Motor neuron (in vitro differentiated cells): ENCODE measurements around the gene JMJD4. TPM values are rescaled to one million over a fixed set of nuclear protein-coding genes. Genes with fewer than 3 reads are reported as not detected.

Experiments used
- ATAC-seq, 8 experiments: fragments of 200-7000 bp; cut with Tn5 transposase; replicated peaks in 6 of 8; 2 replicates each; pipeline ENCODE4 v1.8.0; 2021; ENCODE audit warnings: mild to moderate bottlenecking in 8 of 8, moderate library complexity in 8 of 8
- H3K27ac ChIP-seq, 2 donors: fragments of 250-450 bp; sonication (Bioruptor Pico); 2 replicates each; pipeline ENCODE4 v1.9.0; 2021; ENCODE audit warnings: antibody characterized with exemption in 2 of 2, mild to moderate bottlenecking in 2 of 2, moderate library complexity in 1 of 2
- H3K4me1 ChIP-seq, 2 donors: fragments of 250-450 bp; sonication (Bioruptor Pico); replicated peaks in 1 of 2; 2 replicates each; pipeline ENCODE4 v1.6.1; 2021; ENCODE audit warnings: antibody characterized with exemption in 2 of 2, mild to moderate bottlenecking in 2 of 2, moderate library complexity in 1 of 2
- H3K4me3 ChIP-seq, 5 donors: fragments of 250-450 bp; sonication (Bioruptor Pico); 2 replicates each; pipeline ENCODE4 v1.9.0; 2021; ENCODE audit warnings: antibody characterized with exemption in 5 of 5, mild to moderate bottlenecking in 5 of 5, moderate library complexity in 4 of 5
- WGBS, 10 experiments: fragments of 450-650 bp; shearing (Covaris generic); methylation state at CpG; one replicate each; pipeline ENCODE4 v1.0.0; 2022; 5-methylcytosine and 5-hydroxymethylcytosine counted together
- in situ Hi-C, 9 experiments: fragments of 400-800 bp; cut with MboI; loops; one replicate each; pipeline ENCODE4 v1.15.0; 2021; ENCODE audit warnings: low sequenced_read_pairs in 9 of 9, low pct_unique_long_range_greater_than_20kb in 2 of 9; ENCODE audit not compliant: unreplicated experiment in 9 of 9
- total RNA-seq, 8 experiments: library from RNA; unstranded; fragments of 300-600 nt; gene quantifications; 2 replicates each; pipeline versions ENCODE4 v1.2.3 to v1.2.4, GENCODE V29; 2022

The JMJD4 gene
- total RNA-seq, 8 experiments from 2014 or later: 16.8 to 27.5 (median 21.1) TPM

- 83 to 100% (median 90%) methylated on average over 1 to 18 of the region's 19 CpGs; no CpG with 5 or more reads in 2 of the 10 experiments for WGBS, 10 experiments
- Histone ChIP-seq H3K27ac (no peak overlapping the region), H3K4me1 (peaks cover 3 to 4% of the 10 kb centered on the region in 2 donors), H3K4me3 (no peak overlapping the region)
- no peak for ATAC-seq
- in situ Hi-C loops: loop anchor here in 4 of 9 experiments (10.0 to 25.0 kb wide), 3 partner anchors 171 to 188 kb away; partner anchors contain the start of gene WNT9A (in 3 of the 4)
Measured at GRCh38 chr1:227766653-227767277, 31.7 kb upstream of the JMJD4 start.

- Histone ChIP-seq H3K4me1 (peaks cover 3 to 4% of the 10 kb centered on the region in 2 donors), H3K27ac (no peak overlapping the region), H3K4me3 (no peak overlapping the region)
- no peak for ATAC-seq
- in situ Hi-C loops: loop anchor here in 4 of 9 experiments (10.0 to 25.0 kb wide), 3 partner anchors 171 to 189 kb away; partner anchors contain the start of gene WNT9A (in 3 of the 4)
- WGBS, 10 experiments: 76 to 89% (median 84%) methylated on average over 2 to 14 of the region's 17 CpGs; no CpG with 5 or more reads in 5 of the 10 experiments
Measured at GRCh38 chr1:227766015-227766634, 31.0 kb upstream of the JMJD4 start.

GRCh38 chr1:227765261-227766014, 30.3 kb upstream of the JMJD4 start:
- no peak for ATAC-seq
- WGBS, 10 experiments: 90 to 100% (median 100%) methylated on average over 1 to 2 of the region's 8 CpGs; no CpG with 5 or more reads in 4 of the 10 experiments
- Histone ChIP-seq H3K4me3 (no peak overlapping the region), H3K27ac (no peak overlapping the region), H3K4me1 (peaks cover 3 to 4% of the 10 kb centered on the region in 2 donors)
- in situ Hi-C loops: loop anchor here in 4 of 9 experiments (10.0 to 25.0 kb wide), 3 partner anchors 172 to 189 kb away; partner anchors contain the start of gene WNT9A (in 3 of the 4)

GRCh38 chr1:227764019-227764391, 28.9 kb upstream of the JMJD4 start:
- ATAC-seq: peak in 3 of 8 experiments; percentile 67 to 86 (median 70)
- 39 to 96% (median 74%) methylated on average over 1 to 7 of the region's 7 CpGs; no CpG with 5 or more reads in 4 of the 10 experiments for WGBS, 10 experiments
- Histone ChIP-seq H3K27ac (no peak overlapping the region), H3K4me3 (no peak overlapping the region), H3K4me1 (peaks cover 3 to 4% of the 10 kb centered on the region in 2 donors)
- in situ Hi-C loops: loop anchor here in 4 of 9 experiments (10.0 to 25.0 kb wide), 3 partner anchors 173 to 191 kb away; partner anchors contain the start of gene WNT9A (in 3 of the 4)

- no peak overlapping the region for H3K27ac ChIP-seq
- WGBS, 10 experiments: 60 to 100% (median 90%) methylated on average over 1 to 10 of the region's 16 CpGs; no CpG with 5 or more reads in 4 of the 10 experiments
- in situ Hi-C loops: loop anchor here in 4 of 9 experiments (10.0 to 25.0 kb wide), 3 partner anchors 174 to 191 kb away; partner anchors contain the start of gene WNT9A (in 3 of the 4)
- ATAC-seq: no peak
- peaks cover 3 to 4% of the 10 kb centered on the region in 2 donors for H3K4me1 ChIP-seq
- no peak overlapping the region for H3K4me3 ChIP-seq
Measured at GRCh38 chr1:227763246-227764018, 28.3 kb upstream of the JMJD4 start.

- WGBS, 10 experiments: 11 to 83% (median 41%) methylated on average over 1 to 16 of the region's 22 CpGs; no CpG with 5 or more reads in 2 of the 10 experiments
- in situ Hi-C loops: loop anchor here in 4 of 9 experiments (10.0 to 25.0 kb wide), 3 partner anchors 175 to 192 kb away; partner anchors contain the start of gene WNT9A (in 3 of the 4)
- Histone ChIP-seq H3K27ac (no peak overlapping the region), H3K4me1 (peaks cover 3 to 4% of the 10 kb centered on the region in 2 donors), H3K4me3 (peak overlapping the region in 1 of 5 donors; percentile 9)
- ATAC-seq: peak; percentile 51 to 98 (median 96)
Measured at GRCh38 chr1:227762231-227762911, 27.3 kb upstream of the JMJD4 start.

GRCh38 chr1:227761621-227762230, 26.6 kb upstream of the JMJD4 start:
- in situ Hi-C loops: loop anchor here in 4 of 9 experiments (10.0 to 25.0 kb wide), 3 partner anchors 176 to 193 kb away; partner anchors contain the start of gene WNT9A (in 3 of the 4)
- Histone ChIP-seq H3K27ac (no peak overlapping the region), H3K4me1 (peaks cover 3 to 4% of the 10 kb centered on the region in 2 donors), H3K4me3 (no peak overlapping the region)
- peak in 5 of 8 experiments; percentile 1 to 13 (median 4) for ATAC-seq
- WGBS, 10 experiments: 67 to 100% (median 89%) methylated on average over 1 to 11 of the region's 17 CpGs; no CpG with 5 or more reads in 2 of the 10 experiments

- 87 to 93% (median 88%) methylated on average over 2 to 5 of the region's 9 CpGs; no CpG with 5 or more reads in 7 of the 10 experiments for WGBS, 10 experiments
- in situ Hi-C loops: loop anchor here in 4 of 9 experiments (10.0 to 25.0 kb wide), 3 partner anchors 177 to 194 kb away; partner anchors contain the start of gene WNT9A (in 3 of the 4)
- peaks cover 3 to 4% of the 10 kb centered on the region in 2 donors for H3K4me1 ChIP-seq
- no peak for ATAC-seq
- H3K27ac ChIP-seq: no peak overlapping the region
- no peak overlapping the region for H3K4me3 ChIP-seq
Measured at GRCh38 chr1:227760377-227760776, 25.3 kb upstream of the JMJD4 start.

- no peak overlapping the region for H3K4me3 ChIP-seq
- peak in 2 of 8 experiments; percentile 71 to 76 for ATAC-seq
- peaks cover 3 to 4% of the 10 kb centered on the region in 2 donors for H3K4me1 ChIP-seq
- in situ Hi-C loops: loop anchor here in 4 of 9 experiments (10.0 to 25.0 kb wide), 3 partner anchors 178 to 195 kb away; partner anchors contain the start of gene WNT9A (in 3 of the 4)
- 27 to 100% (median 94%) methylated on average over 1 to 13 of the region's 15 CpGs for WGBS, 10 experiments
- H3K27ac ChIP-seq: no peak overlapping the region
Measured at GRCh38 chr1:227759341-227760300, 24.5 kb upstream of the JMJD4 start.

- WGBS, 10 experiments: 82 to 100% (median 100%) methylated on average over 1 to 4 of the region's 6 CpGs; no CpG with 5 or more reads in 5 of the 10 experiments
- no peak overlapping the region for H3K27ac ChIP-seq
- ATAC-seq: no peak
Measured at GRCh38 chr1:227758366-227758765, 23.3 kb upstream of the JMJD4 start.

More at GRCh38 chr1:227758366-227758765, 23.3 kb upstream of the JMJD4 start:
- in situ Hi-C loops: loop anchor here in 2 of 9 experiments (25.0 kb wide), 1 partner anchor 179 kb away; the partner anchor contains the start of gene WNT9A (in 2 of the 2)
- peaks cover 3 to 4% of the 10 kb centered on the region in 2 donors for H3K4me1 ChIP-seq
- H3K4me3 ChIP-seq: no peak overlapping the region
